IgD-negative memory B cell (primary cell): ENCODE results near the gene ZNF800. TPM values are rescaled to one million over a fixed set of nuclear protein-coding genes. Genes with fewer than 3 reads are reported as not detected.
"Not testable (repeated sequence)": the region's sequence is repeated elsewhere in the genome, so short reads cannot be mapped to it uniquely, and the experiment has no call there.

Experiments
- H3K27ac Mint-ChIP-seq, 3 donors: one replicate each; pipeline ENCODE4 v1.8.0; 2020 to 2022; ENCODE audit warnings: mild to moderate bottlenecking in 3 of 3, mixed read lengths in 3 of 3, moderate library complexity in 1 of 3
- H3K27me3 Mint-ChIP-seq: one replicate; pipeline ENCODE4 v1.8.0; 2021; ENCODE audit warnings: mixed read lengths
- H3K36me3 Mint-ChIP-seq: one replicate; pipeline ENCODE4 v1.8.0; 2020; ENCODE audit warnings: mild to moderate bottlenecking, mixed read lengths
- H3K4me1 Mint-ChIP-seq, 3 donors: one replicate each; pipeline ENCODE4 v1.8.0; 2020 to 2022; ENCODE audit warnings: mixed read lengths in 3 of 3, mild to moderate bottlenecking in 1 of 3
- H3K4me3 Mint-ChIP-seq, 4 donors: one replicate each; pipeline ENCODE4 v1.8.0; 2020 to 2022; ENCODE audit warnings: mild to moderate bottlenecking in 4 of 4, mixed read lengths in 4 of 4, moderate library complexity in 3 of 4
- H3K9me3 Mint-ChIP-seq, 3 donors: one replicate each; pipeline ENCODE4 v1.8.0; 2020 to 2021; ENCODE audit warnings: mixed read lengths in 3 of 3, mild to moderate bottlenecking in 1 of 3
- polyA plus RNA-seq: library from polyadenylated mRNA; unstranded; fragments of 300-500 nt; fragmentation: Illumina TruSeq; gene quantifications from one replicate; pipeline ENCODE4 v1.2.3, GENCODE V29; 2021

The ZNF800 gene
- polyA plus RNA-seq: 51.9 TPM

- peaks cover 4% of the 10 kb centered on the region for H3K36me3 Mint-ChIP-seq
- H3K27ac Mint-ChIP-seq: peak within 1 kb of the TSS; percentile 96 to 98 (median 97)
- H3K4me1 Mint-ChIP-seq: peaks cover 29 to 42% (median 41%) of the 10 kb centered on the region in 3 donors
- peak within 1 kb of the TSS; percentile 93 to 99 (median 98) for H3K4me3 Mint-ChIP-seq
- H3K27me3 Mint-ChIP-seq: peaks cover 2% of the 10 kb centered on the region
- no peaks in the 10 kb centered on the region for H3K9me3 Mint-ChIP-seq
Measured at GRCh38 chr7:127392566-127393367, at the start of gene ZNF800. Gene ZNF800 (minus strand): TSS chr7:127392708. CDS start chr7:127391557, 1,151 bp downstream.

- H3K4me3 Mint-ChIP-seq: no peak overlapping the region
- H3K36me3 Mint-ChIP-seq: no peaks in the 10 kb centered on the region
- peaks cover 13% of the 10 kb centered on the region for H3K27me3 Mint-ChIP-seq
- H3K4me1 Mint-ChIP-seq: peaks cover 0 to 2% (median 0%) of the 10 kb centered on the region in 3 donors
- peaks cover 0 to 4% (median 0%) of the 10 kb centered on the region in 3 donors for H3K9me3 Mint-ChIP-seq
- no peak overlapping the region for H3K27ac Mint-ChIP-seq
Measured at GRCh38 chr7:127440206-127440605, 47.7 kb upstream of the ZNF800 start.

GRCh38 chr7:127438836-127439235, 46.3 kb upstream of the ZNF800 start:
- H3K9me3 Mint-ChIP-seq: peaks cover 0 to 4% (median 0%) of the 10 kb centered on the region in 3 donors
- H3K27me3 Mint-ChIP-seq: peaks cover 13% of the 10 kb centered on the region
- H3K4me3 Mint-ChIP-seq: no peak overlapping the region
- no peaks in the 10 kb centered on the region for H3K36me3 Mint-ChIP-seq
- no peak overlapping the region for H3K27ac Mint-ChIP-seq
- peaks cover 0 to 2% (median 0%) of the 10 kb centered on the region in 3 donors for H3K4me1 Mint-ChIP-seq

GRCh38 chr7:127437837-127438236, 45.3 kb upstream of the ZNF800 start:
- Mint-ChIP-seq H3K27ac (no peak overlapping the region), H3K36me3 (no peaks in the 10 kb centered on the region), H3K27me3 (peaks cover 13% of the 10 kb centered on the region), H3K4me1 (peaks cover 0 to 2% (median 0%) of the 10 kb centered on the region in 3 donors), H3K9me3 (peaks cover 0 to 4% (median 0%) of the 10 kb centered on the region in 3 donors), H3K4me3 (no peak overlapping the region)

- H3K4me1 Mint-ChIP-seq: peaks cover 0 to 2% (median 0%) of the 10 kb centered on the region in 3 donors
- peaks cover 0 to 4% (median 0%) of the 10 kb centered on the region in 3 donors for H3K9me3 Mint-ChIP-seq
- H3K27ac Mint-ChIP-seq: no peak overlapping the region
- peaks cover 11% of the 10 kb centered on the region for H3K27me3 Mint-ChIP-seq
- no peaks in the 10 kb centered on the region for H3K36me3 Mint-ChIP-seq
- H3K4me3 Mint-ChIP-seq: no peak overlapping the region
Measured at GRCh38 chr7:127437241-127437640, 44.7 kb upstream of the ZNF800 start.

GRCh38 chr7:127429281-127429680, 36.8 kb upstream of the ZNF800 start:
- H3K4me1 Mint-ChIP-seq, H3K36me3 Mint-ChIP-seq: not testable (repeated sequence)

GRCh38 chr7:127419196-127419595, 26.7 kb upstream of the ZNF800 start:
- H3K27ac Mint-ChIP-seq: no peak overlapping the region
- no peak overlapping the region for H3K4me3 Mint-ChIP-seq
- H3K9me3 Mint-ChIP-seq: peaks cover 0 to 2% (median 0%) of the 10 kb centered on the region in 3 donors
- H3K36me3 Mint-ChIP-seq: peaks cover 5% of the 10 kb centered on the region
- peaks cover 25 to 37% (median 29%) of the 10 kb centered on the region in 3 donors for H3K4me1 Mint-ChIP-seq
- peaks cover under 1% of the 10 kb centered on the region for H3K27me3 Mint-ChIP-seq

More at GRCh38 chr7:127429281-127429680, 36.8 kb upstream of the ZNF800 start:
- not testable (repeated sequence) for H3K27me3 Mint-ChIP-seq, H3K9me3 Mint-ChIP-seq, H3K4me3 Mint-ChIP-seq, H3K27ac Mint-ChIP-seq

GRCh38 chr7:127418459-127418858, 26.0 kb upstream of the ZNF800 start:
- H3K27ac Mint-ChIP-seq: no peak overlapping the region
- H3K4me1 Mint-ChIP-seq: peaks cover 33 to 44% (median 37%) of the 10 kb centered on the region in 3 donors
- H3K4me3 Mint-ChIP-seq: peak overlapping the region in 3 of 4 donors; percentile 51 to 70 (median 52)
- H3K36me3 Mint-ChIP-seq: peaks cover 5% of the 10 kb centered on the region
- H3K27me3 Mint-ChIP-seq: no peaks in the 10 kb centered on the region
- H3K9me3 Mint-ChIP-seq: peaks cover 0 to 2% (median 0%) of the 10 kb centered on the region in 3 donors

- Mint-ChIP-seq H3K9me3 (peaks cover 0 to 2% (median 0%) of the 10 kb centered on the region in 3 donors), H3K4me1 (peaks cover 39 to 52% (median 39%) of the 10 kb centered on the region in 3 donors), H3K4me3 (peak overlapping the region; percentile 61 to 93 (median 80)), H3K36me3 (peaks cover 5% of the 10 kb centered on the region), H3K27me3 (no peaks in the 10 kb centered on the region), H3K27ac (peak overlapping the region; percentile 84 to 94 (median 90))
Measured at GRCh38 chr7:127417346-127417745, 24.8 kb upstream of the ZNF800 start.

- H3K27ac Mint-ChIP-seq: peak overlapping the region in 2 of 3 donors; percentile 11 to 74
- no peaks in the 10 kb centered on the region for H3K27me3 Mint-ChIP-seq
- H3K9me3 Mint-ChIP-seq: peaks cover 0 to 2% (median 0%) of the 10 kb centered on the region in 3 donors
- peaks cover 44 to 60% (median 49%) of the 10 kb centered on the region in 3 donors for H3K4me1 Mint-ChIP-seq
- peak overlapping the region in 3 of 4 donors; percentile 22 to 77 (median 63) for H3K4me3 Mint-ChIP-seq
- peaks cover 5% of the 10 kb centered on the region for H3K36me3 Mint-ChIP-seq
Measured at GRCh38 chr7:127415060-127415742, 22.7 kb upstream of the ZNF800 start.

- H3K27me3 Mint-ChIP-seq: no peaks in the 10 kb centered on the region
- H3K9me3 Mint-ChIP-seq: peaks cover 0 to 2% (median 0%) of the 10 kb centered on the region in 3 donors
- H3K4me3 Mint-ChIP-seq: peak overlapping the region; percentile 47 to 90 (median 76)
- H3K4me1 Mint-ChIP-seq: peaks cover 44 to 59% (median 49%) of the 10 kb centered on the region in 3 donors
- H3K36me3 Mint-ChIP-seq: peaks cover 5% of the 10 kb centered on the region
- peak overlapping the region; percentile 74 to 85 (median 82) for H3K27ac Mint-ChIP-seq
Measured at GRCh38 chr7:127413962-127414361, 21.5 kb upstream of the ZNF800 start.

GRCh38 chr7:127413326-127413725, 20.8 kb upstream of the ZNF800 start:
- no peaks in the 10 kb centered on the region for H3K27me3 Mint-ChIP-seq
- H3K9me3 Mint-ChIP-seq: no peaks in the 10 kb centered on the region
- peak overlapping the region; percentile 74 to 85 (median 82) for H3K27ac Mint-ChIP-seq
- peaks cover 5% of the 10 kb centered on the region for H3K36me3 Mint-ChIP-seq
- peak overlapping the region; percentile 4 to 87 (median 71) for H3K4me3 Mint-ChIP-seq
- peaks cover 43 to 56% (median 49%) of the 10 kb centered on the region in 3 donors for H3K4me1 Mint-ChIP-seq

- Mint-ChIP-seq H3K9me3 (no peaks in the 10 kb centered on the region), H3K27ac (no peak overlapping the region), H3K36me3 (no peaks in the 10 kb centered on the region), H3K4me1 (peaks cover 26 to 40% (median 40%) of the 10 kb centered on the region in 3 donors), H3K4me3 (no peak overlapping the region), H3K27me3 (no peaks in the 10 kb centered on the region)
Measured at GRCh38 chr7:127411176-127411575, 18.7 kb upstream of the ZNF800 start.

GRCh38 chr7:127409629-127410028, 17.1 kb upstream of the ZNF800 start:
- Mint-ChIP-seq H3K27ac (no peak overlapping the region), H3K4me1 (peaks cover 19 to 28% (median 28%) of the 10 kb centered on the region in 3 donors), H3K9me3 (no peaks in the 10 kb centered on the region), H3K27me3 (no peaks in the 10 kb centered on the region), H3K4me3 (no peak overlapping the region), H3K36me3 (no peaks in the 10 kb centered on the region)
